ENCODE data around the gene SLC35E1. TPM values are rescaled to one million over a fixed set of nuclear protein-coding genes. Genes with fewer than 3 reads are reported as not detected.

Gene SLC35E1
- 24.5 and 34.1 TPM in 2 replicates for total RNA-seq

GRCh38 chr19:16572332-16573211, at the start of gene SLC35E1:
Gene SLC35E1 (minus strand): TSS chr19:16572415. CDS start chr19:16572364, 51 bp downstream.
- peak; percentile 96 for DNase-seq

GRCh38 chr19:16621165-16621800, 49.1 kb upstream of the SLC35E1 start:
- no peak for DNase-seq

- no peak for DNase-seq
Observed at GRCh38 chr19:16620584-16620983, 48.4 kb upstream of the SLC35E1 start.

- DNase-seq, result no peak
Observed at GRCh38 chr19:16620018-16620417, 47.8 kb upstream of the SLC35E1 start.

GRCh38 chr19:16619457-16619856, 47.2 kb upstream of the SLC35E1 start:
- no peak for DNase-seq

- DNase-seq, result no peak
Observed at GRCh38 chr19:16618248-16618647, 46.0 kb upstream of the SLC35E1 start.

GRCh38 chr19:16615808-16616207, 43.6 kb upstream of the SLC35E1 start:
- peak; percentile 35 for DNase-seq

GRCh38 chr19:16614941-16615340, 42.7 kb upstream of the SLC35E1 start:
- DNase-seq, result peak; percentile 32

- DNase-seq, result no peak
Observed at GRCh38 chr19:16613841-16614240, 41.6 kb upstream of the SLC35E1 start.

- no peak for DNase-seq
Observed at GRCh38 chr19:16612636-16613035, 40.4 kb upstream of the SLC35E1 start.

- no peak for DNase-seq
Observed at GRCh38 chr19:16611121-16611520, 38.9 kb upstream of the SLC35E1 start.

- no peak for DNase-seq
Observed at GRCh38 chr19:16609511-16610200, 37.4 kb upstream of the SLC35E1 start.

- DNase-seq, result peak; percentile 55
Observed at GRCh38 chr19:16608290-16608739, 36.1 kb upstream of the SLC35E1 start.

GRCh38 chr19:16607819-16608218, 35.6 kb upstream of the SLC35E1 start:
- no peak for DNase-seq

- peak; percentile 49 for DNase-seq
Observed at GRCh38 chr19:16605553-16605994, 33.4 kb upstream of the SLC35E1 start.

GRCh38 chr19:16605115-16605514, 32.9 kb upstream of the SLC35E1 start:
- no peak for DNase-seq

GRCh38 chr19:16604615-16605014, 32.4 kb upstream of the SLC35E1 start:
- DNase-seq, result no peak

GRCh38 chr19:16603090-16603489, 30.9 kb upstream of the SLC35E1 start:
- no peak for DNase-seq

- no peak for DNase-seq
Observed at GRCh38 chr19:16601378-16602052, 29.3 kb upstream of the SLC35E1 start.

GRCh38 chr19:16600824-16601223, 28.6 kb upstream of the SLC35E1 start:
- DNase-seq, result no peak

GRCh38 chr19:16599655-16600346, 27.6 kb upstream of the SLC35E1 start:
- DNase-seq, result no peak

GRCh38 chr19:16598848-16599247, 26.6 kb upstream of the SLC35E1 start:
- DNase-seq, result no peak
